GM23338 (cell line): ENCODE data around the gene AKR1D1. TPM values are rescaled to one million over a fixed set of nuclear protein-coding genes. Genes with fewer than 3 reads are reported as not detected.

ENCODE experiments used
- CREB1 ChIP-seq: fragments of 250-450 bp; sonication (Bioruptor Pico); IDR thresholded peaks from 2 replicates; pipeline ENCODE4 v1.5.0; 2020; ENCODE audit warnings: low read depth, mild to moderate bottlenecking, moderate library complexity
- EZH2 ChIP-seq: fragments of 200-600 bp; sonication (generic); IDR thresholded peaks from one replicate; pipeline ENCODE4 v1.8.0; 2017; ENCODE audit warnings: antibody characterized with exemption, mild to moderate bottlenecking, low read depth; ENCODE audit not compliant: unreplicated experiment
- EZH2phosphoT487 ChIP-seq: fragments of 200-600 bp; sonication (generic); IDR thresholded peaks from one replicate; pipeline ENCODE4 v1.8.1; 2018; ENCODE audit warnings: antibody characterized with exemption; ENCODE audit not compliant: unreplicated experiment
- JUNB ChIP-seq: IDR thresholded peaks from one replicate; pipeline ENCODE4 v1.6.1; 2016; ENCODE audit warnings: antibody characterized with exemption; ENCODE audit not compliant: unreplicated experiment
- POLR2AphosphoS5 ChIP-seq: IDR thresholded peaks from 2 replicates; pipeline ENCODE4 v1.6.1; 2016; ENCODE audit warnings: antibody characterized with exemption, low read depth
- STAT1 ChIP-seq: IDR thresholded peaks from one replicate; pipeline ENCODE4 v1.6.1; 2016; ENCODE audit warnings: antibody characterized with exemption; ENCODE audit not compliant: unreplicated experiment
- ZNF331 ChIP-seq: fragments of 250-450 bp; sonication (Bioruptor Pico); IDR thresholded peaks from 2 replicates; pipeline ENCODE4 v1.5.0; 2020; ENCODE audit warnings: low read depth, mild to moderate bottlenecking, moderate library complexity
- polyA plus RNA-seq: library from polyadenylated mRNA; unstranded; fragments of >200 nt; fragmentation: Nextera tagmentation; extraction: Ambion mirVana; gene quantifications from 2 replicates; pipeline ENCODE4 v1.2.1, GENCODE V29; 2016
- total RNA-seq: library from RNA; depleted of rRNA; stranded (reverse); fragments of >200 nt; shearing (Covaris generic); gene quantifications from 2 replicates; pipeline ENCODE4 v1.2.3, GENCODE V29; 2014
- TF ChIP-seq, protein P1 (sequence below): fragments of 250-450 bp; sonication (Bioruptor Pico); IDR thresholded peaks from 2 replicates; pipeline ENCODE4 v1.5.0; 2020; ENCODE audit warnings: mild to moderate bottlenecking, moderate library complexity
- TF ChIP-seq, protein P2 (sequence below), 2 experiments: fragments of 200-600 bp in 1 of 2; sonication (generic) in 1 of 2; conservative IDR thresholded peaks; 2 replicates each; pipeline versions ENCODE4 v1.5.1 to v1.6.1; 2016 to 2017; ENCODE audit warnings: antibody characterized with exemption in 2 of 2, low read depth in 2 of 2, mild to moderate bottlenecking in 2 of 2, moderate library complexity in 1 of 2
- TF ChIP-seq, protein P3 (sequence below): IDR thresholded peaks from one replicate; pipeline ENCODE4 v1.6.1; 2018; ENCODE audit warnings: antibody characterized with exemption; ENCODE audit not compliant: unreplicated experiment

The AKR1D1 gene
- total and polyA plus RNA-seq, 2 experiments from 2014 or later = 0.14 TPM; not detected in 1

DNA sequence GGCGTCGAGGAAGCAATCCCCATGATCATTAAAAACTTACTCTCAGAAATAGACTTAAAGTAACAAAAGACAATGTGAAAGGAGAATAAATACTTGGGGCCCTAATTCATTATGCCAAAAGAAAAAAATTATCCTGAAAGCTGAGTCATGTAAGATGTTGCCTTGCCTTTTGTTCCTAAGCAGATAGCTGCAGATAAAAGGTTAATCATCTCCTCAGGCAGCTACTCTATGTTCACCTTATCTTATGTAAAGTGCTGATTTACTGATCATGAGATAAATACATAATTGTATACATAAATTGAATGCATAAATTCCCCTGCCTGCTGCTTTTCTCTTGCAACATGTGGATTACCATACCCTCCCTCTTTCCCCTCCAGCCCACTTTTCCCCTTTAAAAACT, 46.3 kb upstream of the AKR1D1 start (continued):
- TF ChIP-seq, protein P1, sequence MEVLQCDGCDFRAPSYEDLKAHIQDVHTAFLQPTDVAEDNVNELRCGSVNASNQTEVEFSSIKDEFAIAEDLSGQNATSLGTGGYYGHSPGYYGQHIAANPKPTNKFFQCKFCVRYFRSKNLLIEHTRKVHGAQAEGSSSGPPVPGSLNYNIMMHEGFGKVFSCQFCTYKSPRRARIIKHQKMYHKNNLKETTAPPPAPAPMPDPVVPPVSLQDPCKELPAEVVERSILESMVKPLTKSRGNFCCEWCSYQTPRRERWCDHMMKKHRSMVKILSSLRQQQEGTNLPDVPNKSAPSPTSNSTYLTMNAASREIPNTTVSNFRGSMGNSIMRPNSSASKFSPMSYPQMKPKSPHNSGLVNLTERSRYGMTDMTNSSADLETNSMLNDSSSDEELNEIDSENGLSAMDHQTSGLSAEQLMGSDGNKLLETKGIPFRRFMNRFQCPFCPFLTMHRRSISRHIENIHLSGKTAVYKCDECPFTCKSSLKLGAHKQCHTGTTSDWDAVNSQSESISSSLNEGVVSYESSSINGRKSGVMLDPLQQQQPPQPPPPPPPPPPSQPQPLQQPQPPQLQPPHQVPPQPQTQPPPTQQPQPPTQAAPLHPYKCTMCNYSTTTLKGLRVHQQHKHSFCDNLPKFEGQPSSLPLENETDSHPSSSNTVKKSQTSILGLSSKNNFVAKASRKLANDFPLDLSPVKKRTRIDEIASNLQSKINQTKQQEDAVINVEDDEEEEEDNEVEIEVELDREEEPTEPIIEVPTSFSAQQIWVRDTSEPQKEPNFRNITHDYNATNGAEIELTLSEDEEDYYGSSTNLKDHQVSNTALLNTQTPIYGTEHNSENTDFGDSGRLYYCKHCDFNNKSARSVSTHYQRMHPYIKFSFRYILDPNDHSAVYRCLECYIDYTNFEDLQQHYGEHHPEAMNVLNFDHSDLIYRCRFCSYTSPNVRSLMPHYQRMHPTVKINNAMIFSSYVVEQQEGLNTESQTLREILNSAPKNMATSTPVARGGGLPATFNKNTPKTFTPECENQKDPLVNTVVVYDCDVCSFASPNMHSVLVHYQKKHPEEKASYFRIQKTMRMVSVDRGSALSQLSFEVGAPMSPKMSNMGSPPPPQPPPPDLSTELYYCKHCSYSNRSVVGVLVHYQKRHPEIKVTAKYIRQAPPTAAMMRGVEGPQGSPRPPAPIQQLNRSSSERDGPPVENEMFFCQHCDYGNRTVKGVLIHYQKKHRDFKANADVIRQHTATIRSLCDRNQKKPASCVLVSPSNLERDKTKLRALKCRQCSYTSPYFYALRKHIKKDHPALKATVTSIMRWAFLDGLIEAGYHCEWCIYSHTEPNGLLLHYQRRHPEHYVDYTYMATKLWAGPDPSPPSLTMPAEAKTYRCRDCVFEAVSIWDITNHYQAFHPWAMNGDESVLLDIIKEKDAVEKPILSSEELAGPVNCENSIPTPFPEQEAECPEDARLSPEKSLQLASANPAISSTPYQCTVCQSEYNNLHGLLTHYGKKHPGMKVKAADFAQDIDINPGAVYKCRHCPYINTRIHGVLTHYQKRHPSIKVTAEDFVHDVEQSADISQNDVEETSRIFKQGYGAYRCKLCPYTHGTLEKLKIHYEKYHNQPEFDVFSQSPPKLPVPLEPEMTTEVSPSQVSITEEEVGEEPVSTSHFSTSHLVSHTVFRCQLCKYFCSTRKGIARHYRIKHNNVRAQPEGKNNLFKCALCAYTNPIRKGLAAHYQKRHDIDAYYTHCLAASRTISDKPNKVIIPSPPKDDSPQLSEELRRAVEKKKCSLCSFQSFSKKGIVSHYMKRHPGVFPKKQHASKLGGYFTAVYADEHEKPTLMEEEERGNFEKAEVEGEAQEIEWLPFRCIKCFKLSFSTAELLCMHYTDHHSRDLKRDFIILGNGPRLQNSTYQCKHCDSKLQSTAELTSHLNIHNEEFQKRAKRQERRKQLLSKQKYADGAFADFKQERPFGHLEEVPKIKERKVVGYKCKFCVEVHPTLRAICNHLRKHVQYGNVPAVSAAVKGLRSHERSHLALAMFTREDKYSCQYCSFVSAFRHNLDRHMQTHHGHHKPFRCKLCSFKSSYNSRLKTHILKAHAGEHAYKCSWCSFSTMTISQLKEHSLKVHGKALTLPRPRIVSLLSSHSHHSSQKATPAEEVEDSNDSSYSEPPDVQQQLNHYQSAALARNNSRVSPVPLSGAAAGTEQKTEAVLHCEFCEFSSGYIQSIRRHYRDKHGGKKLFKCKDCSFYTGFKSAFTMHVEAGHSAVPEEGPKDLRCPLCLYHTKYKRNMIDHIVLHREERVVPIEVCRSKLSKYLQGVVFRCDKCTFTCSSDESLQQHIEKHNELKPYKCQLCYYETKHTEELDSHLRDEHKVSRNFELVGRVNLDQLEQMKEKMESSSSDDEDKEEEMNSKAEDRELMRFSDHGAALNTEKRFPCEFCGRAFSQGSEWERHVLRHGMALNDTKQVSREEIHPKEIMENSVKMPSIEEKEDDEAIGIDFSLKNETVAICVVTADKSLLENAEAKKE = no peak
- TF ChIP-seq EZH2 = no peak
- TF ChIP-seq EZH2phosphoT487 = no peak
- TF ChIP-seq CREB1 = no peak
- TF ChIP-seq ZNF331 (CRISPR knock-in tag) = no peak
- TF ChIP-seq, protein P2, sequence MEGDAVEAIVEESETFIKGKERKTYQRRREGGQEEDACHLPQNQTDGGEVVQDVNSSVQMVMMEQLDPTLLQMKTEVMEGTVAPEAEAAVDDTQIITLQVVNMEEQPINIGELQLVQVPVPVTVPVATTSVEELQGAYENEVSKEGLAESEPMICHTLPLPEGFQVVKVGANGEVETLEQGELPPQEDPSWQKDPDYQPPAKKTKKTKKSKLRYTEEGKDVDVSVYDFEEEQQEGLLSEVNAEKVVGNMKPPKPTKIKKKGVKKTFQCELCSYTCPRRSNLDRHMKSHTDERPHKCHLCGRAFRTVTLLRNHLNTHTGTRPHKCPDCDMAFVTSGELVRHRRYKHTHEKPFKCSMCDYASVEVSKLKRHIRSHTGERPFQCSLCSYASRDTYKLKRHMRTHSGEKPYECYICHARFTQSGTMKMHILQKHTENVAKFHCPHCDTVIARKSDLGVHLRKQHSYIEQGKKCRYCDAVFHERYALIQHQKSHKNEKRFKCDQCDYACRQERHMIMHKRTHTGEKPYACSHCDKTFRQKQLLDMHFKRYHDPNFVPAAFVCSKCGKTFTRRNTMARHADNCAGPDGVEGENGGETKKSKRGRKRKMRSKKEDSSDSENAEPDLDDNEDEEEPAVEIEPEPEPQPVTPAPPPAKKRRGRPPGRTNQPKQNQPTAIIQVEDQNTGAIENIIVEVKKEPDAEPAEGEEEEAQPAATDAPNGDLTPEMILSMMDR (conservative IDR thresholded peaks at IDR 0.05; ENCODE audit: low read depth in 2 of 2) = no peak
- TF ChIP-seq, protein P3, sequence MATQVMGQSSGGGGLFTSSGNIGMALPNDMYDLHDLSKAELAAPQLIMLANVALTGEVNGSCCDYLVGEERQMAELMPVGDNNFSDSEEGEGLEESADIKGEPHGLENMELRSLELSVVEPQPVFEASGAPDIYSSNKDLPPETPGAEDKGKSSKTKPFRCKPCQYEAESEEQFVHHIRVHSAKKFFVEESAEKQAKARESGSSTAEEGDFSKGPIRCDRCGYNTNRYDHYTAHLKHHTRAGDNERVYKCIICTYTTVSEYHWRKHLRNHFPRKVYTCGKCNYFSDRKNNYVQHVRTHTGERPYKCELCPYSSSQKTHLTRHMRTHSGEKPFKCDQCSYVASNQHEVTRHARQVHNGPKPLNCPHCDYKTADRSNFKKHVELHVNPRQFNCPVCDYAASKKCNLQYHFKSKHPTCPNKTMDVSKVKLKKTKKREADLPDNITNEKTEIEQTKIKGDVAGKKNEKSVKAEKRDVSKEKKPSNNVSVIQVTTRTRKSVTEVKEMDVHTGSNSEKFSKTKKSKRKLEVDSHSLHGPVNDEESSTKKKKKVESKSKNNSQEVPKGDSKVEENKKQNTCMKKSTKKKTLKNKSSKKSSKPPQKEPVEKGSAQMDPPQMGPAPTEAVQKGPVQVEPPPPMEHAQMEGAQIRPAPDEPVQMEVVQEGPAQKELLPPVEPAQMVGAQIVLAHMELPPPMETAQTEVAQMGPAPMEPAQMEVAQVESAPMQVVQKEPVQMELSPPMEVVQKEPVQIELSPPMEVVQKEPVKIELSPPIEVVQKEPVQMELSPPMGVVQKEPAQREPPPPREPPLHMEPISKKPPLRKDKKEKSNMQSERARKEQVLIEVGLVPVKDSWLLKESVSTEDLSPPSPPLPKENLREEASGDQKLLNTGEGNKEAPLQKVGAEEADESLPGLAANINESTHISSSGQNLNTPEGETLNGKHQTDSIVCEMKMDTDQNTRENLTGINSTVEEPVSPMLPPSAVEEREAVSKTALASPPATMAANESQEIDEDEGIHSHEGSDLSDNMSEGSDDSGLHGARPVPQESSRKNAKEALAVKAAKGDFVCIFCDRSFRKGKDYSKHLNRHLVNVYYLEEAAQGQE = no peak
- TF ChIP-seq STAT1 = no peak
- no peak for TF ChIP-seq POLR2AphosphoS5
- TF ChIP-seq JUNB = no peak
